CD4-positive, alpha-beta T cell (primary cell): ENCODE measurements around the gene GALR3. TPM values are rescaled to one million over a fixed set of nuclear protein-coding genes. Genes with fewer than 3 reads are reported as not detected.
"Not testable (repeated sequence)": the region's sequence is repeated elsewhere in the genome, so short reads cannot be mapped to it uniquely, and the experiment has no call there.

Source experiments
- ATAC-seq: fragments of 200-7000 bp; cut with Tn5 transposase; one replicate; pipeline ENCODE4 v1.10.0; 2022; ENCODE audit warnings: mild to moderate bottlenecking; ENCODE audit not compliant: poor library complexity
- CTCF ChIA-PET: fragments of 350-600 bp; sonication (Branson Sonifier 250); formaldehyde crosslinking; loops from one replicate; lab custom pipeline; 2021; ENCODE audit warnings: antibody characterized with exemption, inconsistent platforms; lab: Charles Lee
- POLR2A ChIA-PET: fragments of 350-600 bp; sonication (Branson Sonifier 250); formaldehyde crosslinking; loops from one replicate; lab custom pipeline; 2021; ENCODE audit warnings: antibody characterized with exemption, inconsistent platforms; lab: Charles Lee
- DNase-seq, 14 experiments: peaks; one replicate each; pipeline ENCODE4 v3.0.0-alpha.2; 2013 to 2020; ENCODE audit warnings: mixed read lengths in 2 of 14
- H3K27ac ChIP-seq, 2 donors: one replicate each; pipeline versions ENCODE4 v1.5.1 to v1.7.0; 2013; ENCODE audit warnings: low read length in 2 of 2, low read depth in 1 of 2, mild to moderate bottlenecking in 1 of 2
- H3K27me3 ChIP-seq, 2 experiments: 1 replicate in 1 of 2; 2 replicates in 1 of 2; pipeline versions ENCODE4 v1.6.1 to v1.7.0; 2013; ENCODE audit warnings: low read length in 2 of 2, control low read depth in 1 of 2, mild to moderate bottlenecking in 1 of 2, moderate library complexity in 1 of 2; ENCODE audit not compliant: insufficient read depth in 2 of 2, control insufficient read depth in 1 of 2
- H3K36me3 ChIP-seq: one replicate; pipeline ENCODE4 v1.6.1; 2013; ENCODE audit warnings: low read length, control low read depth; ENCODE audit not compliant: insufficient read depth
- H3K4me1 ChIP-seq: one replicate; pipeline ENCODE4 v1.6.1; 2013; ENCODE audit warnings: low read length, control low read depth; ENCODE audit not compliant: insufficient read depth
- H3K4me3 ChIP-seq: one replicate; pipeline ENCODE4 v1.5.1; 2013; ENCODE audit warnings: mild to moderate bottlenecking, low read length, moderate library complexity
- H3K9me3 ChIP-seq, 2 experiments: 1 replicate in 1 of 2; 2 replicates in 1 of 2; pipeline versions ENCODE4 v1.6.1 to v1.7.0; 2013; ENCODE audit warnings: low read length in 2 of 2, mild to moderate bottlenecking in 2 of 2, control low read depth in 1 of 2, moderate library complexity in 1 of 2; ENCODE audit not compliant: control insufficient read depth in 1 of 2, insufficient read depth in 1 of 2
- H3K27ac Mint-ChIP-seq: one replicate; pipeline ENCODE4 v1.8.0; 2020; ENCODE audit warnings: mixed read lengths
- H3K27me3 Mint-ChIP-seq: one replicate; pipeline ENCODE4 v1.8.0; 2021; ENCODE audit warnings: mixed read lengths
- H3K36me3 Mint-ChIP-seq: one replicate; pipeline ENCODE4 v1.8.0; 2021; ENCODE audit warnings: low read depth, mixed read lengths
- H3K4me1 Mint-ChIP-seq: one replicate; pipeline ENCODE4 v1.8.0; 2021; ENCODE audit warnings: low read depth, mixed read lengths
- H3K4me3 Mint-ChIP-seq: one replicate; pipeline ENCODE4 v1.8.0; 2020; ENCODE audit warnings: mild to moderate bottlenecking, mixed read lengths
- H3K9me3 Mint-ChIP-seq: one replicate; pipeline ENCODE4 v1.8.0; 2020; ENCODE audit warnings: mixed read lengths
- intact Hi-C, 2 experiments: fragments of 100-400 bp; cut with DNase I in 1 of 2; cut with micrococcal nuclease in 1 of 2; formaldehyde crosslinking; loops; one replicate each; pipeline versions ENCODE4 v1.15.1 to v1.9.0; 2023 to 2025; cut with DNase I, micrococcal nuclease
- total RNA-seq, 174 experiments: library from RNA in 2 of 174; stranded (reverse) in 2 of 174; gene quantifications; one replicate each; pipeline ENCODE4 v1.2.3 and lab custom pipeline; 2021 to 2026
- TF ChIP-seq, protein P1 (sequence below): fragments of 200-600 bp; IDR thresholded peaks from one replicate; pipeline ENCODE4 v1.8.0; 2022; ENCODE audit warnings: antibody characterized with exemption, mild to moderate bottlenecking

Gene GALR3
- total RNA-seq, 2 experiments from 2014 or later, result not detected

GRCh38 chr22:37796079-37796478, 27.1 kb upstream of the GALR3 start:
- H3K36me3 ChIP-seq, result no peaks in the 10 kb centered on the region
- H3K27ac ChIP-seq, result no peak overlapping the region
- H3K9me3 ChIP-seq, result no peaks in the 10 kb centered on the region
- no peaks in the 10 kb centered on the region for H3K9me3 Mint-ChIP-seq
- H3K27me3 ChIP-seq, result no peaks in the 10 kb centered on the region
- ATAC-seq (no peak), DNase-seq (no peak)
- H3K4me1 Mint-ChIP-seq, result no peaks in the 10 kb centered on the region
- TF ChIP-seq, protein P1, sequence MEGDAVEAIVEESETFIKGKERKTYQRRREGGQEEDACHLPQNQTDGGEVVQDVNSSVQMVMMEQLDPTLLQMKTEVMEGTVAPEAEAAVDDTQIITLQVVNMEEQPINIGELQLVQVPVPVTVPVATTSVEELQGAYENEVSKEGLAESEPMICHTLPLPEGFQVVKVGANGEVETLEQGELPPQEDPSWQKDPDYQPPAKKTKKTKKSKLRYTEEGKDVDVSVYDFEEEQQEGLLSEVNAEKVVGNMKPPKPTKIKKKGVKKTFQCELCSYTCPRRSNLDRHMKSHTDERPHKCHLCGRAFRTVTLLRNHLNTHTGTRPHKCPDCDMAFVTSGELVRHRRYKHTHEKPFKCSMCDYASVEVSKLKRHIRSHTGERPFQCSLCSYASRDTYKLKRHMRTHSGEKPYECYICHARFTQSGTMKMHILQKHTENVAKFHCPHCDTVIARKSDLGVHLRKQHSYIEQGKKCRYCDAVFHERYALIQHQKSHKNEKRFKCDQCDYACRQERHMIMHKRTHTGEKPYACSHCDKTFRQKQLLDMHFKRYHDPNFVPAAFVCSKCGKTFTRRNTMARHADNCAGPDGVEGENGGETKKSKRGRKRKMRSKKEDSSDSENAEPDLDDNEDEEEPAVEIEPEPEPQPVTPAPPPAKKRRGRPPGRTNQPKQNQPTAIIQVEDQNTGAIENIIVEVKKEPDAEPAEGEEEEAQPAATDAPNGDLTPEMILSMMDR, result no peak
- H3K4me3 ChIP-seq, result no peak overlapping the region
- no peak overlapping the region for H3K4me3 Mint-ChIP-seq
- no peak overlapping the region for H3K27ac Mint-ChIP-seq
- H3K27me3 Mint-ChIP-seq, result peaks cover 5% of the 10 kb centered on the region
- no peaks in the 10 kb centered on the region for H3K4me1 ChIP-seq
- intact Hi-C loops, result no loop called here
- ChIA-PET CTCF (no interaction called here), POLR2A (no interaction called here)
- no peaks in the 10 kb centered on the region for H3K36me3 Mint-ChIP-seq

GRCh38 chr22:37797259-37797658, 25.9 kb upstream of the GALR3 start:
- POLR2A ChIA-PET, ATAC-seq, H3K9me3 ChIP-seq, H3K36me3 ChIP-seq, intact Hi-C loops, H3K9me3 Mint-ChIP-seq, H3K27ac Mint-ChIP-seq, H3K4me1 Mint-ChIP-seq, H3K27me3 Mint-ChIP-seq, H3K36me3 Mint-ChIP-seq, CTCF ChIA-PET, DNase-seq, H3K4me3 ChIP-seq, H3K4me3 Mint-ChIP-seq, H3K27me3 ChIP-seq, H3K27ac ChIP-seq, H3K4me1 ChIP-seq: not testable (repeated sequence)

GRCh38 chr22:37797874-37798500, 25.2 kb upstream of the GALR3 start:
- Histone ChIP-seq H3K36me3 (no peaks in the 10 kb centered on the region), H3K27me3 (peaks cover 7% of the 10 kb centered on the region in 2 experiments), H3K4me3 (no peak overlapping the region), H3K9me3 (no peaks in the 10 kb centered on the region), H3K4me1 (peaks cover 12% of the 10 kb centered on the region), H3K27ac (no peak overlapping the region)
- H3K4me3 Mint-ChIP-seq, result no peak overlapping the region
- H3K27me3 Mint-ChIP-seq, result peaks cover 13% of the 10 kb centered on the region
- H3K4me1 Mint-ChIP-seq, result peaks cover 9% of the 10 kb centered on the region
- ATAC-seq, result no peak
- intact Hi-C loops, result no loop called here
- no peak for DNase-seq
- no peak overlapping the region for H3K27ac Mint-ChIP-seq
- ChIA-PET POLR2A (no interaction called here), CTCF (no interaction called here)
- H3K36me3 Mint-ChIP-seq, result no peaks in the 10 kb centered on the region
- H3K9me3 Mint-ChIP-seq, result no peaks in the 10 kb centered on the region
- TF ChIP-seq, protein P1, result no peak

DNA sequence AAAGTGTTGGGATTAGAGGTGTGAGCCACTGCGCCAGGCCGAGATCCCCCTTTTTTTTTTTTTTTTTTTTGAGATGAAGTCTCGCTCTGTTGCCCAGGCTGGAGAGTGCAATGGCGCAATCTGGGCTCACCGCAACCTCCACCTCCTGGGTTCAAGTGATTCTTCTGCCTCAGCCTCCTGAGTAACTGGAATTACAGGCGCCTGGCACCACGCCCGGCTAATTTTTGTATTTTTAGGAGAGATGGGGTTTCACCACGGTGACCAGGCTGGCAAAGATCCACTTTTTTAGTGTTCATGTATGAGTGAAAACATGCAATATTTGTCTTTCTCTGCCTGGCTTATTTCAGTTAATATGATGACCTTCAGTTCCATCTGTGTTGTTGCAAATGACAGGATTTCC, 23.2 kb upstream of the GALR3 start:
- ATAC-seq, H3K9me3 Mint-ChIP-seq, H3K36me3 Mint-ChIP-seq, POLR2A ChIA-PET, H3K9me3 ChIP-seq, H3K4me3 Mint-ChIP-seq, H3K36me3 ChIP-seq, intact Hi-C loops, H3K4me3 ChIP-seq, H3K27ac Mint-ChIP-seq, CTCF ChIA-PET, H3K27ac ChIP-seq, DNase-seq: not testable (repeated sequence)
- H3K4me1 ChIP-seq, result peaks cover 29% of the 10 kb centered on the region
- Mint-ChIP-seq H3K27me3 (peaks cover 27% of the 10 kb centered on the region), H3K4me1 (peaks cover 22% of the 10 kb centered on the region)
- peaks cover 18 to 21% of the 10 kb centered on the region in 2 experiments for H3K27me3 ChIP-seq
